WERI-Rb-1 (cell line): ENCODE results near the gene SLC36A1.
"Not testable (repeated sequence)": the region's sequence is repeated elsewhere in the genome, so short reads cannot be mapped to it uniquely, and the experiment has no call there.

Experiments used
- DNase-seq: peaks from one replicate; pipeline ENCODE4 v3.0.0-alpha.2; 2020
- H3K27ac ChIP-seq: fragments of 250-450 bp; sonication (Bioruptor Pico); 2 replicates; pipeline ENCODE4 v1.5.1; 2020; ENCODE audit warnings: mild to moderate bottlenecking, moderate library complexity
- H3K27me3 ChIP-seq: fragments of 250-450 bp; sonication (Bioruptor Pico); 2 replicates; pipeline ENCODE4 v1.5.1; 2021; ENCODE audit warnings: mild to moderate bottlenecking, low read depth, moderate library complexity; ENCODE audit not compliant: insufficient read depth, severe bottlenecking
- H3K36me3 ChIP-seq: fragments of 250-450 bp; sonication (Bioruptor Pico); 2 replicates; pipeline ENCODE4 v1.5.1; 2020; ENCODE audit warnings: mild to moderate bottlenecking, moderate library complexity
- H3K4me3 ChIP-seq: 2 replicates; pipeline ENCODE4 v1.5.1; 2011; ENCODE audit warnings: low read depth, mild to moderate bottlenecking, control low read depth, low read length
- H3K9me3 ChIP-seq: fragments of 250-450 bp; sonication (Bioruptor Pico); 2 replicates; pipeline ENCODE4 v1.5.1; 2021; ENCODE audit warnings: mild to moderate bottlenecking, moderate library complexity; ENCODE audit not compliant: severe bottlenecking
- CTCF ChIP-seq: IDR thresholded peaks from 2 replicates; pipeline ENCODE4 v1.5.1; 2011; ENCODE audit warnings: low read depth, mild to moderate bottlenecking, control low read depth, inconsistent platforms, low read length

The SLC36A1 gene

GRCh38 chr5:151498395-151499155 is 51.2 kb downstream of the SLC36A1 start:
- no peak for TF ChIP-seq CTCF
- no peaks in the 10 kb centered on the region for H3K27me3 ChIP-seq
- no peak overlapping the region for H3K27ac ChIP-seq
- no peak for DNase-seq
- no peaks in the 10 kb centered on the region for H3K36me3 ChIP-seq
- H3K9me3 ChIP-seq, result no peaks in the 10 kb centered on the region
- no peak overlapping the region for H3K4me3 ChIP-seq

GRCh38 chr5:151499501-151500035 is 52.2 kb downstream of the SLC36A1 start:
- DNase-seq, result no peak
- Histone ChIP-seq H3K4me3 (no peak overlapping the region), H3K9me3 (no peaks in the 10 kb centered on the region), H3K27ac (no peak overlapping the region), H3K27me3 (no peaks in the 10 kb centered on the region), H3K36me3 (no peaks in the 10 kb centered on the region)
- TF ChIP-seq CTCF, result no peak

- H3K27ac ChIP-seq, result no peak overlapping the region
- no peak for TF ChIP-seq CTCF
- H3K27me3 ChIP-seq, result no peaks in the 10 kb centered on the region
- no peak for DNase-seq
- H3K4me3 ChIP-seq, result no peak overlapping the region
- no peaks in the 10 kb centered on the region for H3K36me3 ChIP-seq
- no peaks in the 10 kb centered on the region for H3K9me3 ChIP-seq
Observed at GRCh38 chr5:151504006-151504405, 56.6 kb downstream of the SLC36A1 start.

GRCh38 chr5:151508308-151508707 is 60.9 kb downstream of the SLC36A1 start:
- not testable (repeated sequence) for H3K27ac ChIP-seq, H3K36me3 ChIP-seq, DNase-seq, H3K4me3 ChIP-seq, H3K9me3 ChIP-seq, H3K27me3 ChIP-seq

- no peaks in the 10 kb centered on the region for H3K9me3 ChIP-seq
- H3K27me3 ChIP-seq, result no peaks in the 10 kb centered on the region
- DNase-seq, result peak; percentile 18
- H3K27ac ChIP-seq, result no peak overlapping the region
- no peaks in the 10 kb centered on the region for H3K36me3 ChIP-seq
- no peak overlapping the region for H3K4me3 ChIP-seq
- no peak for TF ChIP-seq CTCF
Observed at GRCh38 chr5:151509231-151509630, 61.8 kb downstream of the SLC36A1 start.

- Histone ChIP-seq H3K36me3 (no peaks in the 10 kb centered on the region), H3K4me3 (no peak overlapping the region)
- TF ChIP-seq CTCF, result no peak
Observed at GRCh38 chr5:151509836-151510235, 62.4 kb downstream of the SLC36A1 start.

More at GRCh38 chr5:151509836-151510235, 62.4 kb downstream of the SLC36A1 start:
- Histone ChIP-seq H3K27ac (no peak overlapping the region), H3K9me3 (no peaks in the 10 kb centered on the region), H3K27me3 (no peaks in the 10 kb centered on the region)
- DNase-seq, result no peak
